Iris pigment epithelial cell (primary cell): ENCODE data around the gene HEPHL1.
"Not testable (repeated sequence)": the region's sequence is repeated elsewhere in the genome, so short reads cannot be mapped to it uniquely, and the experiment has no call there.

Experiments
- DNase-seq: peaks from one replicate; pipeline ENCODE4 v3.0.0-alpha.2; 2011; ENCODE audit warnings: low read depth

The HEPHL1 gene

GRCh38 chr11:94020777-94021481, at the start of gene HEPHL1:
Gene HEPHL1 (plus strand): TSS chr11:94021354. CDS start chr11:94021369, 15 bp downstream.
- DNase-seq = no peak

- no peak for DNase-seq
Observed at GRCh38 chr11:93972790-93973189, 48.4 kb upstream of the HEPHL1 start.

- not testable (repeated sequence) for DNase-seq
Observed at GRCh38 chr11:93973322-93974051, 47.7 kb upstream of the HEPHL1 start.

GRCh38 chr11:93974759-93975158, 46.4 kb upstream of the HEPHL1 start:
- DNase-seq = no peak

- DNase-seq = not testable (repeated sequence)
Observed at GRCh38 chr11:93976577-93977254, 44.4 kb upstream of the HEPHL1 start.

GRCh38 chr11:93983542-93984195, 37.5 kb upstream of the HEPHL1 start:
- DNase-seq = no peak

GRCh38 chr11:93984196-93984567, 37.0 kb upstream of the HEPHL1 start:
- DNase-seq = no peak

GRCh38 chr11:93984936-93985335, 36.2 kb upstream of the HEPHL1 start:
- DNase-seq = no peak

GRCh38 chr11:93986716-93987115, 34.4 kb upstream of the HEPHL1 start:
- peak; percentile 2 for DNase-seq

GRCh38 chr11:93988455-93988854, 32.7 kb upstream of the HEPHL1 start:
- no peak for DNase-seq

GRCh38 chr11:93988912-93989311, 32.2 kb upstream of the HEPHL1 start:
- no peak for DNase-seq

- no peak for DNase-seq
Observed at GRCh38 chr11:93993747-93994146, 27.4 kb upstream of the HEPHL1 start.

- no peak for DNase-seq
Observed at GRCh38 chr11:93997741-93998140, 23.4 kb upstream of the HEPHL1 start.

GRCh38 chr11:94000659-94001058, 20.5 kb upstream of the HEPHL1 start:
- DNase-seq = no peak

- DNase-seq = peak; percentile 34
Observed at GRCh38 chr11:94002226-94002625, 18.9 kb upstream of the HEPHL1 start.

- DNase-seq = no peak
Observed at GRCh38 chr11:94007426-94007825, 13.7 kb upstream of the HEPHL1 start.

- no peak for DNase-seq
Observed at GRCh38 chr11:94007906-94008305, 13.2 kb upstream of the HEPHL1 start.

GRCh38 chr11:94010136-94010535, 11.0 kb upstream of the HEPHL1 start:
- DNase-seq = no peak

- DNase-seq = no peak
Observed at GRCh38 chr11:94011478-94011877, 9.7 kb upstream of the HEPHL1 start.

GRCh38 chr11:94017446-94017845, 3.7 kb upstream of the HEPHL1 start:
- DNase-seq = peak; percentile 19

GRCh38 chr11:94018721-94019120, 2.4 kb upstream of the HEPHL1 start:
- no peak for DNase-seq

- DNase-seq = no peak
Observed at GRCh38 chr11:94023856-94024255, 2.7 kb downstream of the HEPHL1 start.

GRCh38 chr11:94024547-94024946, 3.4 kb downstream of the HEPHL1 start:
- DNase-seq = no peak
